HG02763 (cell line): Measurements from ENCODE around the gene UVSSA.

Experiments
- ATAC-seq: cut with Tn5 transposase; IDR thresholded peaks from one replicate; pipeline ENCODE4 v1.9.1; 2021; ENCODE audit warnings: mild to moderate bottlenecking, moderate library complexity; ENCODE audit not compliant: unreplicated experiment

The UVSSA gene

DNA sequence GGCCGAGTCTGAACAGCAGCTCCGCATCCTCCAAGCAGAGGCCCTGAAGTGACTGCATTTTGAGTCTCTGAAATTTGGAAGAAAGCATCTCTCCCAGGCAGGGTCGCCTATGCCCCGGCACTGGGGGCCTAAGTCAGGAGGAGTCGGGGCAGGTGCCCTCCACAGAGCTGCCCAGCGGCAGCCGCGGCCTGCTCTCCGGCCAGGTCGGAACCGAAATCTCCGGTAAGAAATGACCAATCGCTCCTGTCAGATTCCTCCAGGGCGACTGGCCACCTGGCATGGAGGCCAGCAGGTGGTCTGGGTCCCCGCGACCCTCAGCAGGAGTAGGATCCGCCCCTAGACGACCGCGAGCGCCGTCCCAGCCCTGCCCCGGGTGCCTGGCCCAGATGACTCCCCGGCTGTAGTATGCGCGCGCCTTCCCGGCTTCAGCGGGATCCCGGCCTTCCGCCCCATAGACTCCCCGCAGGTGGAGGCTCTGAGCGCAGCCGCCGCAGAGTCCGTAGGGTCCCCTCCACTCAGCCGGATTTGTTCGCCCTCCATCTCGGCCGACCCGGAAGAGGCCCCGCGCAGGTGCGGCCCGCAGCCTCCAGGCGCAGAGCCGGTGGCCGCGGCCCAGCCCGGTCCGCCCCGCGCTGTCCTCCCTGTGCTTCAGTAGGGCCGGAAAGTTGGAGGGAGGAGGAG lies 57.7 kb downstream of the UVSSA start:
- no peak for ATAC-seq

DNA sequence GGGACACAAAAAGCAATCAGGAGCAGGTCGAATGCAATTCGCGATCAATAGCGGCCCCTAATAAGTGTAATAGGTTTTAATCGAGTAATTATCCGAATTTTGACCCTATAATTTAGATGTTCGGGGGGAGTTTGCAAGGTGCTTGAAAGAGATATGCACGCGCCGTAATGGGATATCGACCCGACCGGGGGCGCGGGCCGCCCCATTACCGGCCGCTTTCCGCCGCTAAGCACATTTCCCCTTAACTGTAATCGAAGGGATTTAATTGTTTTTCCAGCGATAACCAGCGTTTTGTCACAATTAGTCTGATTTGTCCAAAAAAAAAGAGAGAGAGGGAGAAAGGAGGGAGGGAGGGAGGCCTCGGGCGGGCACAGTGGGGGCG lies 58.2 kb downstream of the UVSSA start:
- ATAC-seq: no peak

DNA sequence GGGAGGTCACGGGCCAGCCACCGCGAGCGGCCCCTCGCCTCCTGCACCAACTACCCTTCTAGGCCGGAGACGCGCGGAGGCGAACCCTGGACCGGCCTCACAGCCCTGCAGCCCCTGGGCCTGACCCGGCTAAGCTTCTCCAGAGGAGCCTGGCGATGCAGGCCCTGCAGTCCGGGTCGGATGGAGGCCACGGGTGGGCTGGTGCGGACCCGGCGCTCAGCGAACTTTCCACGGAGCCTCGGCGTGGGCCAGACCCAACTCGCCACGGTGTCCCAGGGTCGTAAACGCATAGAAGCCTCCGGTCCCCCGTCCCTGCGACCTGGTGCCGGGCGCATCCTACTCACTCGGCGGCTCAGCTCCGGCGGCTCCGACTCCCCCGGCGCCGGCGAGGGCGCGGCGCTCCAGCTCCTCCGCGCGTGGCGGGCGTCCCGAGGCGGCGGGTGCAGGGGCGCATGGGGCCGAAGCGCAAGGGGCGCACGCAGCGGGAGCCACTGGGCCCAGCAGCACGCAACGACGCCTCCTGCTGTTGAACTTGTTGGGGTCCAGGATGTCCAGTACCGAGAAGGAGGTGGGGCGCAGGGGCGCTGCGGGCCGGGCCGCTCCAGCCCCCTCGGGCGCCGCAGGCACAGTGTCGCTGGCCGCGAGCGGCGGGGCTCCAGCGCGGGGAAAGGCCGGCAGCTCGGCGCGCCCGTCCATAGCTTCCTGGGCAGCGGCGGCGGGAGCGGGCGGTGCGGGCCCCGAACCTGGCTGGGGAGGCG lies 58.8 kb downstream of the UVSSA start:
- no peak for ATAC-seq

DNA sequence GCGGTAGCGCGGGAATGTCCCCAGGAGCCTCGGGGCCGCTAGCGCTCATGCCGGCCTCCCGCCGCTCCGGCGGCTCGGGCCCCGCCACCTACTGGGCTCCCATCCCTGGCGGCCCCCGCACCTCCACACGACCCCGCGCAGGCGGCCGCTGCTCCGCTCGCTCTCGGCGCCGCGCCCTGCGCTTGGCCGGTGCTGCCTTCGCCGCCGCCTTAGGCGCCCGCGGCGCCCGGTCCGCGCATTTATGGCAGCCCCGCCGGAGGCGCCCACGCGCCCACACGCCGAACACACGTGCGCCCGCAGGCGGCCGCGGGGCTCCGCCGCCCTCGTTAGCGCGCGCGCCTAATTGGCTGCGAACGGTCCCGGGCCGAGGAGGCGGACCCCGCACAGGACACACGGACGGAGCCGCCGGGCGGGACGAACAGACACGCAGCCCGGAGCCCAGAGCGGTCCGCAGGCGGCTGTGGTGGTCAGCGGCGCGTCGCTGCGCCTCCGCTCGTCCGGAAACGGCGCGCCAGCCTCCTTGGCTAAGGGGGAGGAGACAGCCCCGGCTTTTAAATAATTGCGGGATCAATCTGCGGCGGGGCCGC lies 59.5 kb downstream of the UVSSA start, which contains the start of gene NKX1-1:
NKX1-1 (minus strand) TSS at position 49 of the 587 bp plus-strand sequence; CDS start at position 49, 0 bp downstream.
- ATAC-seq: no peak

DNA sequence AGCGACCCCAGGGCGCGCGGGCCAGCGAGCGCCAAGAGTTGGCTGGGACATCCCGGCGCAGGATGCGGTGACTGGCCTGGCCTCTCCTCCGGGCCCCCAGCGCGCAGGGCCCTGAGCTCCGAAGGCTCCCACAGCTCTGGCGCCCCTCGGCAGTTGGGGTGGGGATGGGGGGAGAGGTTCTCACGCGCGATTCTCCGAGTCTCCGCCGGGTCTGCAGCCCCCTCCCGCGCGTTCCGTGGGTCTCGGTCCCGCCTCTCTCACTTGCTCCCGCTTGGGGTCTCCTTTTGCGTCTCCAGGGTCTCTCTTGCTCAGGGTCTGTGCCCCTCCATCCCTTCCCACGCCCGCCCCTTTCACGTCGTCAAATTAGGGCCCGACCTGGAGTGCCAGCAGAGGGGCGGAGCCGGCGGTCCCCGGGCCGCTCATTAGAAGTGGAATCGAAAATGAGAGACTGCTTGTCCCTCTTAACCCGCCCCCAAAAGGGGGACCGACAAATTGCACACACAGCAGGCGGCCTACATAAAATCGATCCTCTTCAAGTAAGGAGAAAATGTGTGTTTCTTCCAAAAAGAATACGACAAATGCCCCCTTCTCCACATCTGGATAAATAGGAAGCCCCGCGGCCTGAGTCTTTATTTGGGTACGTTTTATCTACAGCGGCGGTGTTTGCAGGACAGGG lies 60.1 kb downstream of the UVSSA start:
- no peak for ATAC-seq

DNA sequence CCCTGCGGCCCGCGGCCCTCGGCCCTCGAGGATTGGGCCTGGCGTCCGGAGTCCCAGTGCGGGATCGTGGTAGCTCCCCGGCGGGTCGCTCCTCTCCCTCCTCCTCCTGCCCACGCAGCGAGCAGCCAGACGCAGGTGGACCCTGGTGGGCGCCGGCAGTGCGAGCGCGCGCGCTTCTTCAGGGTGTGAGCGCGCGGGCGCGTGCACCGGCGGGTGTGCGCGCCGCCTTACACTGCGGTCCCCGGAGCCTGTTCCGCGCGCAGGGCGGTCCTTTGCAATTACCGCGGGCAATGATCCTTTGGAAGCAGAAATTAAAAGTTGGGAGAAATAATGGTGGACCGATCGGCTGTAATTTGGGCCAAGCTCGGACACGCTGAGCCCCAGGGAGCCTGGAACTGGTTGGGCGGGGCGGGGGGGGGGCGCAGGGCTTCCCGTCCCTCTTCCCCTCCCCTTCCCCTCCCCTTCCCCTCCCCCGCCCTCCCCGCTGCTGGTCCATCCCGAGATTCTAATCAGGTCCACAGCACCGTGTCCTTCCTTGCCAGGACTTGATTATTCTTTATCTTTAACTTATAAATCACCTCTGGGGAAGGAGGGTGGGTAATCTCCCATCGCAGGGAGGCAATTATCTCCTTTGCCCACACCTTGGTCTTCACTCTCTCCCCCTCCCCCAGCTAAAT lies 60.8 kb downstream of the UVSSA start:
- ATAC-seq: no peak

DNA sequence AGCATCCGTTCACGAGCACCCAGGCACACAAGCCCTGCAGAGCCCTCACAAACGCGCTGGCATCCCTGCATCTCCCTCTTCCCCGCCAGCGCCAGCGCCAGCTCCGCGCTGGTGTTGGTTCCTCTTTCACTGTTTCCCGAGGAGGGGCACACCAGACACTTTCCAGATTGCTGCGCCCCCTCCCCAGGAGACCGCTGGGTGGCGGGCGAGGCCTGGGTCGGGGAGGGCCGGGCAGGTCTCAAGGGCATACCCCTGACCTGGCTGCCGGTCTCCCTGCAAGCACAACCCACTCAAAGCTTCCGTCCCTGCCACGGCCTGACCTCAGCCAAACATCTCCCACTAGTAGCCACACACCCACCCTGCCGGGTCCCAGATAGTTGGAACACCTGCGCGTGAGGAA lies 61.4 kb downstream of the UVSSA start:
- ATAC-seq: no peak

GRCh38 chr4:1409079-1409478 lies 62.1 kb downstream of the UVSSA start:
- no peak for ATAC-seq

GRCh38 chr4:1409491-1410425 lies 62.8 kb downstream of the UVSSA start:
- no peak for ATAC-seq

DNA sequence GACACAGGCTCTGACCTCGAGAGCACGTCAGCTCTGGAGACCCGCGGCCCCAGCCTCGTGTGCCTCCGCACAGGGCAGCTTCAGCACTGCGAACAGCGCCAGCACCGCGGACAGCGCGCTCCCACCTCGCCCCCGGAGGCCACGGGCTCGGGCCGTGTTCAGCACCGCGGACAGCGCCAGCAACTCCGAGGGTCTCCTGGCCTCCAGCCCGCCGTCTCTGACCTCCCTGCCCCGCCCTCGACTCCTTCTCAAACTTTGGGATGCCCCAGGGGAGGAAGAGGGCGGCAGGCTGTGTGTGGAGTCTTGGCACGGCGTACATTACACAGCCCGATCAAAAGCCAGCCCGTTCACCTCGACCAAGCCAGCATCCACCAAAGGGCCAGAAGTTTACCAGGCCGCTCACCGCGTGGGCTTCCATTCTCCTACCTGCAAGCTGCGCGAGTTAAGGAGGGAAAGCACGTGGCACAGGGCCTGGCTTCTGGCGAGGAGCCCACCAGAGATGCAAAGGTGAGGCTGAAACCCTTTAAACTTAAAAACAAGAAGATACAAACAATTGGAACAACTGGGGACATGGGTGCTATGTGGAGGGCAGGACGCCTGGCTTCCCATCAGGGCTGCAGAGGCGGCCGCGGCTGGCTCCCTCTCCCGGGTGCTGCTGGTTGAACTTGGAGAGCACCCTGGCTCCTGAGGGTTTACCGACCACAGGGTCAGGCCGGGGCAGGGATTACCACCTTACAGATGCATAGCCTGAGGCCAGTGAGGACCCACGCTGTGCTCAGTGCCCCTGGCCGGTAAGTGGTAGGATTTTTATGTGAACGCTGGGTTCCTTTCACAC lies 63.7 kb downstream of the UVSSA start:
- no peak for ATAC-seq

DNA sequence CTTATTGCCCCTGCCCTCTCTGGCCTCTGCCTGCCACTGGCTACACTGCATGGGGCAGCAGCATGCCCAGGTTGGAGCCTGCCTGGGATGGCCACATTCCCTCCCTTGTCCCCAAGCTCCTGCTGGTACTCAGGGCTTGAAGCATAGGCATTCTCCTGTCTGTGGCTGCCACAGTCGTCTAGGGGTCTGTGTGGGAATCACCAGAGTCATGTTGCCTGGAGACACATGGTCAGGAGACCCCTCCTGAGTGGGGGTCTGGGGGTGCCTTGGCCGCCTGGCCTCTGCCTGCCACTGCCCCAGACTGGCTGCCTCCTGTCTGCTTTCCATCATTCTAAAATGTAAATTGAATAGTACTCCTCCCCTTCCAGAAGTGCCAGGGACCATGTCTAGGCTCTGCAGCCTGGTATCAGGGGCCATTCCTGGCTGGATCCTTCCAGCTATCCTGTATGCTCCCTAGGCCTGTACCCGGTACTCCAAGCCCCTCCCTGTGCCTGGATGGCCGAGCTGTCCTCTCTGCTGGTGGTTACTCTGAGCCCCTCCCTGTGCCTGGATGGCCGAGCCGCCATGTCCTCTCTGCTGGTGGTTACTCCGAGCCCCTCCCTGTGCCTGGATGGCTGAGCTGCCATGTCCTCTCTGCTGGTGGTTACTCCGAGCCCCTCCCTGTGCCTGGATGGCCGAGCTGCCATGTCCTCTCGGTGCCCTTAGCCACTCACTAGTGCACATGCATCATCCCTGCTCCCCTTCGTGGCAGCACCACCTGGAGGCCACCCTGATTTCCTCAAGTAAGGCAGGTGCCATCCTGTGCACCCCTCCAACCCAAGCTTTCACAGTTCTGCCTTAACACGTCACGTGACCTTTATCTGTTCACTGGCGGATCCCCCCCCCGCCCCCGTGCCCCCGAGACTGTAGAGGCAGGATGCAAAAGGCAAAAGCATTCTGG lies 64.7 kb downstream of the UVSSA start:
- ATAC-seq: no peak

DNA sequence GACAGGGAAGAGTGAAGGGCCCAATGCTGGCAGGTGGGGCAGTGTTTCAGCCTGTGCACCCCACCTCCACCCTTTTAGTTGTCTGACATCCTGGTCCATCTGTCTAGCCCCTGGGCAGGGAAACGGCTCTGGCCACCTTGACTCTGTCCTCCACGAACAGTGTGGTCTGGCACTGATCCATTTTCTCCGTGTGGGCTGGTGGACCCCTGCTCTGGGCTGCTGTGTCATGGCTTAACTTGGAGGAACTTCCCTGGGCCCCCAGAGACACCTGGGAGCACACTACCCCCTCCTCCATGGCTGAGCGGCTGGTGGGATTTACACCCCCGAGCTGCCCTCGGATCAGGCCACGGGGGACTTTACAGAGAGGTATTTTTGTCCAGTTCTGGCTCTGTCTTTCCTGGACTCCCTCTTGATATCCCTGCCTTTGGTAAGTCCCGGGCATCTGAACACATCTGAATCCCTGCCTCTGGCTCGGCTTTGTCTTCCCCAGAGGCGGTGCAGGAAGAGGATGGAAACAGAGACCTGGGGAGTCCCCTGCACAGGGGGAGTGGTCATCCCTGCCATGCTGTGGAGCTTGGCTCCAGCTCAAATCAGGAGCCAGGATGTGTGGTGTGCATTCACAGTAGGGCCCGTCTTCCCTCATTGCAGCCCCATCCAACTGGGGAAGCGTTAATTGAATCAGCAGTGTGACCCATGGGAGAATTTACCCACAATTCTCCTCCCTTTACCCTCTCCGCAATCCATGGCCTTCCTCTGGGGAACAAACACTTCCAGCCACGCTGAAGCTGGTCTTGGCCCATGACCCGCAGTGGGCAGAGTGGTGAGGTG lies 65.6 kb downstream of the UVSSA start:
- no peak for ATAC-seq

DNA sequence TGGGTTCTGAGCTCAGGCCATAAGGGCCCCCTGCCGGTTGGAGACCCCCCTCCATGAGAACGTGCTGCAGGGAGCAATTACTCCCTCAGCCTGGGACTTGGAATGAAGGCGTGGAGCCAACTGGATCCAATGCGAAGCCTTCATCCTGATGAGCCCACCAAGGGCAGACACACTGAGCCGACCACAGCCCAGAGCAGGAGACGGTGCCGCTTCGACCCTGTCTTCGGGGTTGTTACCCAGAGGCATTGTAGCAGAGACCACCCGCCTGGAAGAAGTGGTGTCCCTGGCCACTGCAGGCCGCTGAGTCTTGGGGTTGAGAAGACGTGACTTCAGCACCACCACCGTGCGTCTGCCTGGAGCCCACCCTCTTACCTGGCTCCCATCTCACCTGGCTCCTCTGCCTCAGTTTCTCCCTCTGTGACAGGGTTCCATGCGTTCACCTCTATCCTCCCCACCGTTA lies 66.2 kb downstream of the UVSSA start:
- no peak for ATAC-seq

- no peak for ATAC-seq
Observed at GRCh38 chr4:1413687-1414479, 66.9 kb downstream of the UVSSA start.

- ATAC-seq: no peak
Observed at GRCh38 chr4:1414831-1415680, 68.0 kb downstream of the UVSSA start.
